HG02763 (cell line): ENCODE measurements around the gene SMYD5.
"Not testable (repeated sequence)": the region's sequence is repeated elsewhere in the genome, so short reads cannot be mapped to it uniquely, and the experiment has no call there.

Experiments used
- ATAC-seq: cut with Tn5 transposase; IDR thresholded peaks from one replicate; pipeline ENCODE4 v1.9.1; 2021; ENCODE audit warnings: mild to moderate bottlenecking, moderate library complexity; ENCODE audit not compliant: unreplicated experiment

SMYD5 gene

DNA sequence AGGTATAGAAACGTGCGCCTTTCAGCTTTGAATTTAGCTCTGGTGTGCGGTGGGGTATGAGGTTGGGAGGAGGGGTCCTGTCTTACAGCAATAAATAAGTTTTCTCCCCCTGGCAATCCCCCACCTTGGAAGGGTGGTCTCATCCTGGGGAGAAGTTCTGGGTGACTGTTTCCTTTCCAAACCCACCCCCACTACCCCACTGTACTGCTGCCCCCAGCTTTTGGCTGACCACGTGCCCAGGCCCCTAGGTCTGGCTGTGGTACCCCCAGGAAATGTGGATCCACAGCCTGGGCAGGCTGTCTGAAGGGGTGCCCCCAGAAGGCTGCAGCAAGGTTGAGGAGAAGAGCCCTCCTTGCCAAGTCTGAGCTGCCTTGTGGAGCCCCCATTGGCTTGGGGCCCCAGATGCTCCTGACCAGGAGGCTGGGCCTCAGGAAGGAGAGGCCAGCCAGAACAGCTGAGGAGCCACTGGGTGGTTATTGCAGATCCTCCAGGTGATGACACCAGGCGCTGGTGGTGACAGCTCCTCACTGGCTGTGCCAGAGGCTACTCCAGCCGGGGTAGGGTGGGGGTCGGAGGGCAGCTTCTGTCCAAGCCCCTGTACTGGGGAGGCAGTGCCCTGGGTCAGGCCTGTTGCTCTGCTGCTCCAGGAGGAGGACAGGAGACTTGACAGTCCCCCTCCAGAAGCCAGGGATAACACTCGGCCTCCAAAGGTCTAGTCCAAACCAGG lies 44.3 kb downstream of the SMYD5 start:
- no peak for ATAC-seq

DNA sequence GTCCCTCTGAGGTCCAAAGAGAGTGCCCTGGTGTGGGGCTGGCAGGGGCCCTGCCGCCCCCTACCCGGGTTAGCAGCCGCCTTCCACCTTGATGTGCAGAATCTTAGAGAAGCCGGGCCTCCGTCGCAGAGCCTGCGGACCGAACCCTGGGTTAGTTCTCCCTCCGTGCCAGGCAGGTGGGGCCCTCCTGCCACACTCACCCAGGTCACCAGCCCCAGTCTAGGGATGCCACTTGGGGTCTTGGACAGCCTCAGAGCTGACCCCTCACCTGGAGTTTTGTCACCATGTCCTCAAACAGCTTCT lies 44.8 kb downstream of the SMYD5 start:
- no peak for ATAC-seq

- no peak for ATAC-seq
Observed at GRCh38 chr2:73259276-73259675, 45.2 kb downstream of the SMYD5 start.

- no peak for ATAC-seq
Observed at GRCh38 chr2:73259704-73260337, 45.8 kb downstream of the SMYD5 start.

DNA sequence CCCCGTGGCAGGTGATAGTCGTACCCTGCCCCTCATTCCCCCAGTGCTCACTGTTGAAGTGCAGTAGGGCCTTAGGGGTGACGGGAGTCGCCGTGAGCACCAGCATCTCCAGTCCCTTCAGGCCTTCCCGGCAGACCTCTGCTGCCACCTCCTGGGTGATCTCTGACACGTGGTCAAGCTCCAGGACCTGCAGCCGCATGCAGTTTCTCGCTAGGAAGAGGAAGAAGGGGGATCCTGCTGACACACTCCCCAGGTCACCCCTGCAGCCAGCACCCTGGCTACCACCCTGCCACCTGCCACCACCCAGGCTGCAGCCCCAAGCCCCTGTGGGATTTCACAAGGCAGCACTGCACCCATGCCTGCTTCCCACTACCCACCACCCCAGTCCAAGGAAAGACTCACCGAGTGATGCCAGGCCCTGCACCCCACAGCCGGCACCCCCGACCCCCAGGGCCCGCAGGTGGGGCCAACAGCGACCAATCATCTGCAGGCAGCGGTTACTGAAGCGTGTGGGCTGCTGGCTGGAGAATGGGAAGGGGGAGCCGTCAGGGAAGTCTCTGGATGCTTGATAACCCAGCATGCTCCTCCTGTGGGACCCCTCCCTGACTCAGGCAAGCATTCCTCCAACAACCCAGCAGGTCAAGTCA lies 46.4 kb downstream of the SMYD5 start:
- no peak for ATAC-seq

DNA sequence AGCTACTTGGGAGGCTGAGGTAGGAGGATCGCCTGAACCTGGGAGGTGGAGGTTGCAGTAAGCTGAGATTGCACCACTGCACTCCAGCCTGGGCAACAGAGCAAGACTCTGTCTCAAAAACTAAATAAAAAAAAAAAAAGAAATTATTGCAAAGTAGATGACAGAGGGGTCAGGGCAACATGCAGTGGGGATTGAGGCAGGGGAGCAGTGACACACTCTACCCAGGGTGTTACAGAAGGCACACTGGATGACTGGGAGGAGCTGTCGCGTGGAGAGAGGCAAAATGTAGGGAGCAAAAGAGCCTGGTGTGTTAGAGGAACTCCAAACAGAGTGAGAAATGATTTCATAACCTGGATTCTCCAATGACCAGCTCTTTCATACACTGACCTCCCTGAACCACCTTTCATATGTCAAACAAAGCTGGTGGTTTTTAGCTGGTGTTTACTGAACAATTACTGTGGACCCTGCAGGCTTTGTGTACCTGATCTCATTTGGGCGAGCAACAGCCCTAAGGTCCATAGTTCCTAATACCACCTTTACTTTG lies 48.1 kb downstream of the SMYD5 start:
- ATAC-seq, result no peak

DNA sequence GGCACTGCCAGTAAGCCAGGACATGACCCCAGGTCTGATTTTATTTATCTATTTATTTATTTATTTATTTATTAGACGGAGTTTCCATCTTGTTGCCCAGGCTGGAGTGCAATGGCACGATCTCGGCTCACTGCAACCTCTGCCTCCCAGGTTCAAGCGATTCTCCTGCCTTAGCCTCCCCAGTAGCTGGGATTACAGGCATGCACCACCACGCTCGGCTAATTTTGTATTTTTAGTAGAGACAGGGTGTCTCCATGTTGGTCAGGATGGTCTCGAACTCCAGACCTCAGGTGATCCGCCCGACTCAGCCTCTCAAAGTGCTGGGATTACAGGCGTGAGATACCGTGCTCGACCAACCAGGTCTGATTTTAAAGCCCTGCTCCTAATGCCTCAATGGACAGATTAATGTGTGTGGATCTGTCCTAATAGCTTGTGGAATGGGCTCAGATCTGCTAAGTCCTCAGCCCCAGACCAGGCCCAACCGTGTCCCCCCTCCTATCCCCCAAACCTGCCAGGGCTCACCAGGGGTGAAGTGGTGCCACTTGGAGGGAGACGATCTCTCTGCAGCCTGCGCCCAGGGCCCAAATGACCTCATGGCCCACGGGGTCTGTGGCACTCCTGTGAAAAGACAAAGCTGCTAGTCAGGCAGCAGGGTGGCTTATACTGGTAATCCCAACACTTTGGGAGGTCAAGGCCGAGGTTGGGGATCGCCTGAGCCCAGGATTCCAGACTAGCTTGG lies 48.8 kb downstream of the SMYD5 start:
- ATAC-seq, result not testable (repeated sequence)

DNA sequence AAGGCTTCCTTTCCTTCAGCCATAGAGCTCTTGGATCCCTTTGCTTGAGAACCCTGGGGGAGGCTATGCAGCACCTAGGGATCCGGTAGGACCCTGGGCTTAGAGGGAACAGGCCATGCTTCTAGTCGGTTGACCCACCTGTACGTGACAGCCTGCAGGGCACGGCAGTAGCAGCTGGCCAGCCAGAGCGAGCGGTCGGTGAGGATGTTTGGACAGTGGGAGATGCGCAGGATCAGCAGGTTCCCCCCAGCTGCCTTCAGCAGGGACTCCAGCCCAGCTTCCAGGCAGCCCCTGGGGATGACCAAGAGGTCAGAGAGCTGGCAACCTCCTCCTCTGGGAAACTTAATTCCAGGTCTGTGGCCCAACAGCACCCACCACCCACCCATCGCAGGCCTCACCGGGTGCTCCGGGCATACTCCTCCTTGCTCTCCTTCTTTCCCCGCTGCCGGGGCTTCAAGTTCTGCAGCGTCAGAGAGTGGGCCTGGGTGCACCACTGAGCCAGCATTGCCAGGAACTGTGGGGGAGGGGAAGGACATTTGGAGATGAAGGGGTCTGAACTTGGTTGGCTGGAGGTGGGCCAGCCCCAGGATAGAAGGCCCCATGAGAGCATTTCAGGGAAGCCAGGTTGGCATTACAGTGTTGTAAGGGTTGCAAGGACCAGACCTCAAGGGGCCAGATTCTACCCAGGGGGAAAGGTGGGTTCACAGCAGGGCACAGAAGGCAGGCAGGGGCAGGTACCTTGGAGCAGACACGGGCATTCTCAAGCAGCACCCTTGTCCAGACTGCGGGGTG lies 49.7 kb downstream of the SMYD5 start:
- ATAC-seq, result no peak

GRCh38 chr2:73264332-73264606 lies 50.2 kb downstream of the SMYD5 start:
- no peak for ATAC-seq

GRCh38 chr2:73264783-73265182 lies 50.7 kb downstream of the SMYD5 start:
- no peak for ATAC-seq

GRCh38 chr2:73265298-73266060 lies 51.4 kb downstream of the SMYD5 start:
- no peak for ATAC-seq

DNA sequence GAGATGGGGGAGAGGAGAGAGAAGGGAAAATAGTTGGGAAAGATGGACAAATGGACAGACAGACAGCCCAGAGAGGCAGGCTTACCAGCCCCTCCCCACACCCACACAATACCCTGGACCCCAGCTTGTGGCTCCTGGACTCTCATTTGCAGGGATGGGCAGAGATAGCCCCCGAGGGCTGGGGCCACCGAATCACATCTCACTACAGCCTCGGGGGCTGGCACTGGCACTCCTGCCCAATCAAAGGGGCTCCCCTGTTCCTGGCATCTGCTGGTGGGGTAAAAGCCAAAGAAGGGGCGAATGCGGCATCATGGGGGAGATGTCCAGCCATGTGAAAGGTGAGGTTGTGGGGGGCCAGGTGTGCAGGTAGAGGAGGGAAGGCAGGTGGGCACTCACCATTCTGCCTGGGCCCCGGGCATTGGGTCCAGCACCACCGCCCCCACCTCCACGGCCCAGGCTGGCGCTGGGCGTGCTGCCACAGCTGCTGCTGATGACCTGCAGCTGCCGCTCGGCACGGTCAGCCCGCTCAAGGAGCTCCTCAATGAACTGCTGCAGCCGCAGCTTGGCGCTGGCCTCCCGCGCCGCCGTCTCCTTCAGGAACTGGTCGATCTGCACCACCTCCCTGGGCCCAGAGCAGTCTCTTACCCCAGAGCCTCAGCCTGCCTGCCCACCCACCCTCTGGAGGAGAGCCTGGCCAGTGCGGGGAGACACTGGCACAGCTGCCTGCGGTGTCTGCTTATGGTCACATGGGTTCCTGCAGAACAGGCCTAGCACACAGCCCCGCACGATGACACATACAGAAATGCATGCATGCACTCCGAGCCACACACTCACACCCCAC lies 52.2 kb downstream of the SMYD5 start:
- ATAC-seq, result no peak

DNA sequence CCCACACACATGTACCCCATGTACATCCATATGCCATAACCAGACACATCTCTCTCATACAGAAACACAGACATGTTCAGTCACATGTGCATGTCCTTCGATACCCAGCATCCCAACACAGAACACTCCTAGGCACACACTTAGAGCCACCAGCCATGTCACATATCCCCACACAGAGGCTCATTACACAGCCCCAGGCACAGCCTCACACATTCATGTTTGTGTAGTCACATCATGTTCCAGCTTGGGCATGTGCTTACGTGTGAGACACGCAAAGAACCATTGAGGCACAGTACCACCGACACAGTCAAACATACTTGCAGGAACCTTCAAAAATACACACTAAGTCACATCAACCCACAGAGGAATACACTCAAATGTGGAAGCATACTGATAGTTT lies 53.0 kb downstream of the SMYD5 start:
- ATAC-seq, result no peak

GRCh38 chr2:73268366-73268829 lies 54.4 kb downstream of the SMYD5 start:
- no peak for ATAC-seq

DNA sequence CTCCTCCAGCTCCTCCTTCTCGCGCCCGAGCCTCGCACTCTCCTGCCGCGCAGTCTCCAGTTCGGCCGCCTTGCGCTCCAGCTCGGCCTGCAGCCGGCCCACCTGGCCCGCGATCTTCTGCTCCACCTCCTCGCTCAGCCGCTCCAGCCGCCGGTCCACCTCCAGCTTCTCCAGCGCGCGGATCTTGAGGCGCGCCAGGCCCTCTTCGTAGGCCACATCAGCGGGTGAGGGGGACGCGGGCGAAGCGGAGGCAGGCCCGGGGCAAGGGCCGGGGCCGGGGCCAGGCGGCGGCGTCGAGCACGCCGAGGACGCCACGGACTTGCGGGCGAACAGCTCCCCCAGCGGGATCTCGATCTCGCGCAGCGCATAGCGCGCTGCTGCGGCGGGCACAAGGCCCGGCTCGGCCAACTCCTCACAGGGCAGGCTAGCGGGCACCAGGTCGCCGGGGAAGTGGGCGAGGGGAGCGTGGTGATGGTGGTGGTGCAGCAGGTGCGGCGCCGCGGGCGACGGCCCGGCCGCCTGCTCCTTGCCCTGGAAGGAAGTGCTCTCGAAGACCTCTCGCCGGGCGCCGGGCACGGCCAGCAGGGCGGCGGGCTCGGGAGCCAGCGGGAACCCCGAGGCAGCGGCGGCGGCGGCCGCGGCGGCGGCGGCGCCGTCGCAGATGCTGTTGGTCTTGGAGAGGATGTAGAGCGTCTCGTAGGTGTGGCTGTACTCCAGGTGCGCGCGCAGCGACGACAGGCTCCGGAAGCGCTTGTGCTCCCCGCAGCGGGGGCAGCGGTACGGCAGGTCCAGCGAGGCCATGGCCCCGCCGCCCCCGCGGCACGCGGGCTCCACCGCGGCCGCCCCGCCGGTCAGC lies 55.0 kb downstream of the SMYD5 start:
- ATAC-seq, result no peak

DNA sequence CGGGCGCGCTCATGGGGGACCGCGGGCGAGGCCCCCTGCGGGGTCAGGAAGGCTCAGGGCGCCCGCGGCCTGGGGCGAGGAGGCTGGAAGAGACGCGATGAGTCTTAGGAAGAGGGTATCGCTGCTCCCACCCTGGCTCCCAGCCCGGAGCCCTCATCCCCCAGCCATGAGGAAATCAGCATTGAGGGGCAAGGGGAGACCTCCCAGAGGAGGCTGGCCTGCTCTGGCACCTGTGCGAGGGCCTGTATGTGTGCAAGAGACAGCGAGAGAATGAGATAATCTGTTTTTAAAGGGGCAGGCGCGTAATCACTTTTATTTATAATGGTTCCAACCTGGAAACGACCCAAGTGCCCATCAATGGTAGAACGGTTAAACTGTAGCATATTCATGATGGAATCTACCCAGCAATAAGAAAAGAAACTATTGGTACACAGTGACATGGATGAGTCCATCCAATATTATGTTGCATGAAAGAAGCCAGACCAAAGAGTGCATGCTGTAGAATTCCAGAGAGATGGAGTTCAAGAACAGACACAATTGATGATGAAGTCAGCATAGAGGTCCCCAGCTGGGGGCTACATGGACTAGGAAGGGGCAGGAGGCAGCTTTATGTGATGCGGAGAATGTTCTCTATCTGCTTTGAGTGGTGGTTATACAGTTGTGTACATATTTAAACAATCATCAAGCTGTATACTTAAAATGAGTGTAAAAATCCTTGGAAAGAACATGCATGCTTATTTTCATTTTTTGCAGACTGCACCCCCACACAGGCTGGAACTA lies 55.8 kb downstream of the SMYD5 start:
- no peak for ATAC-seq

- no peak for ATAC-seq
Observed at GRCh38 chr2:73272270-73272669, 58.2 kb downstream of the SMYD5 start.
